Measurements from ENCODE around the gene STX1B. TPM values are rescaled to one million over a fixed set of nuclear protein-coding genes. Genes with fewer than 3 reads are reported as not detected.

Gene STX1B
- total RNA-seq, 4 donors from 2014 or later, result 0.13 to 0.36 TPM; not detected in 2

DNA sequence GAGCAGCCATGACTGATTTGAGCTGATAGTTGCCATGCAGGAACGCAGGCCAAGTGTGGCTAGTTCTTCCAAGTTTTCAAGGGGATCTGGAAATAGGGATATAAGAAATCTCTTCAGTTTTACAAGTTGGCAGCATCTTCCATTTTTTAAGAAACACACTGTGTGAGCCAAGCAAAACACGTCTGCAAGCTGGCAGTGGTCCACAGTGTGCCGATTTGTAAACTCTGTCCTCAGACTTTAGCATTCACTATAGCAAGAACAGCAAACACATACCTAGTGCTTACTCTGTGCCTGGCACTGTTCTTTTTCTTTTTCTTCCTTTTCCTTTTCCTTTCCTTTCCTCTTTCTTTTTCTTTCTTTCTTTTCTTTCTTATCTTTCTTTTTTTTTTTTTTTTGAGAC is 58.7 kb downstream of the STX1B start:
- H3K4me3 ChIP-seq, result no peak overlapping the region
- H3K4me1 ChIP-seq, result peaks cover 17 to 33% of the 10 kb centered on the region in 2 donors
- in situ Hi-C loops (cut with MboI; ENCODE audit: low sequenced_read_pairs in 4 of 4), result loop anchor here in 1 of 4 donors (25.0 kb wide), 1 partner anchor 486 kb away; the partner anchor contains the start of genes COX6A2 and ZNF843
- H3K9me3 ChIP-seq, result no peaks in the 10 kb centered on the region
- DNase-seq (peak in 1 of 2 donors; percentile 66), ATAC-seq (no peak)
- no peak for TF ChIP-seq POLR2A (IDR thresholded peaks at IDR 0.05)
- TF ChIP-seq, protein P1, sequence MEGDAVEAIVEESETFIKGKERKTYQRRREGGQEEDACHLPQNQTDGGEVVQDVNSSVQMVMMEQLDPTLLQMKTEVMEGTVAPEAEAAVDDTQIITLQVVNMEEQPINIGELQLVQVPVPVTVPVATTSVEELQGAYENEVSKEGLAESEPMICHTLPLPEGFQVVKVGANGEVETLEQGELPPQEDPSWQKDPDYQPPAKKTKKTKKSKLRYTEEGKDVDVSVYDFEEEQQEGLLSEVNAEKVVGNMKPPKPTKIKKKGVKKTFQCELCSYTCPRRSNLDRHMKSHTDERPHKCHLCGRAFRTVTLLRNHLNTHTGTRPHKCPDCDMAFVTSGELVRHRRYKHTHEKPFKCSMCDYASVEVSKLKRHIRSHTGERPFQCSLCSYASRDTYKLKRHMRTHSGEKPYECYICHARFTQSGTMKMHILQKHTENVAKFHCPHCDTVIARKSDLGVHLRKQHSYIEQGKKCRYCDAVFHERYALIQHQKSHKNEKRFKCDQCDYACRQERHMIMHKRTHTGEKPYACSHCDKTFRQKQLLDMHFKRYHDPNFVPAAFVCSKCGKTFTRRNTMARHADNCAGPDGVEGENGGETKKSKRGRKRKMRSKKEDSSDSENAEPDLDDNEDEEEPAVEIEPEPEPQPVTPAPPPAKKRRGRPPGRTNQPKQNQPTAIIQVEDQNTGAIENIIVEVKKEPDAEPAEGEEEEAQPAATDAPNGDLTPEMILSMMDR (IDR thresholded peaks at IDR 0.05 in 4 of 5, conservative IDR thresholded peaks at IDR 0.05 in 1 of 5), result no peak
- H3K27ac ChIP-seq, result peak overlapping the region; percentile 11 to 93 (median 80)
- peaks cover 0 to 4% of the 10 kb centered on the region in 2 donors for H3K36me3 ChIP-seq
- H3K27me3 ChIP-seq, result no peaks in the 10 kb centered on the region
- intact Hi-C loops (cut with DNase I; ENCODE audit: low total_unique reads), result no loop called here

DNA sequence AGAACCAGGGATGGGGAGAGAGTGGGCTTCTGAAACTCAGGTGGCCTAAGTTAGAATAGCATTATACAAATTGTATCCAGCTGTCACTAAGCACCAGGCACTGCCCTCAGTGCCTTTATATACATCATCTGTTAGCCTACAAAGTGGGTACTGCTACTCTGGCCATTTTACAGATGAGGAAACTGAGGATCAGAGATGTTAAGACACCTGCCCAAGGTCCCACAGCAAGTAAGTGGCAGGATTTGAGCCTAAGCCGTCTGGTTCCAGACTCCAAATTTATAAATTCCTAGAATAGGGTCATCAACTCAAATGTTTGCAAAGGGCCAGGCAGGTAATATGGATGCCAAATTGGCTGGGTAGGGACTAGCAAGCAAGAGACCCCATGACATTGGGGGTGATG is 59.2 kb downstream of the STX1B start:
- ATAC-seq (no peak), DNase-seq (no peak)
- in situ Hi-C loops (cut with MboI; ENCODE audit: low sequenced_read_pairs in 4 of 4), result loop anchor here in 1 of 4 donors (25.0 kb wide), 1 partner anchor 486 kb away; the partner anchor contains the start of genes COX6A2 and ZNF843
- TF ChIP-seq, protein P1 (IDR thresholded peaks at IDR 0.05 in 4 of 5, conservative IDR thresholded peaks at IDR 0.05 in 1 of 5), result no peak
- TF ChIP-seq POLR2A (IDR thresholded peaks at IDR 0.05), result no peak
- no peaks in the 10 kb centered on the region for H3K9me3 ChIP-seq
- H3K4me1 ChIP-seq, result peaks cover 14 to 33% of the 10 kb centered on the region in 2 donors
- H3K4me3 ChIP-seq, result no peak overlapping the region
- peaks cover 0 to 4% of the 10 kb centered on the region in 2 donors for H3K36me3 ChIP-seq
- intact Hi-C loops (cut with DNase I; ENCODE audit: low total_unique reads), result no loop called here
- H3K27me3 ChIP-seq, result no peaks in the 10 kb centered on the region
- peak overlapping the region; percentile 11 to 93 (median 80) for H3K27ac ChIP-seq

GRCh38 chr16:30950516-30951065 is 59.8 kb downstream of the STX1B start:
- in situ Hi-C loops (cut with MboI; ENCODE audit: low sequenced_read_pairs in 4 of 4), result loop anchor here in 1 of 4 donors (25.0 kb wide), 1 partner anchor 487 kb away; the partner anchor contains the start of genes COX6A2 and ZNF843
- Histone ChIP-seq H3K9me3 (no peaks in the 10 kb centered on the region), H3K4me3 (peak overlapping the region in 3 of 4 donors; percentile 69 to 100 (median 86)), H3K27me3 (no peaks in the 10 kb centered on the region), H3K4me1 (peaks cover 14 to 33% of the 10 kb centered on the region in 2 donors), H3K36me3 (peaks cover 0 to 4% of the 10 kb centered on the region in 2 donors), H3K27ac (peak overlapping the region; percentile 74 to 94 (median 90))
- intact Hi-C loops (cut with DNase I; ENCODE audit: low total_unique reads), result no loop called here
- TF ChIP-seq POLR2A (IDR thresholded peaks at IDR 0.05), result no peak
- TF ChIP-seq, protein P1 (IDR thresholded peaks at IDR 0.05 in 4 of 5, conservative IDR thresholded peaks at IDR 0.05 in 1 of 5), result no peak
- ATAC-seq (no peak), DNase-seq (no peak)

- Histone ChIP-seq H3K4me1 (peaks cover 14 to 33% of the 10 kb centered on the region in 2 donors), H3K27me3 (no peaks in the 10 kb centered on the region), H3K4me3 (peak overlapping the region; percentile 69 to 100 (median 93)), H3K9me3 (no peaks in the 10 kb centered on the region), H3K27ac (peak overlapping the region; percentile 74 to 94 (median 90)), H3K36me3 (peaks cover 0 to 4% of the 10 kb centered on the region in 2 donors)
- ATAC-seq (peak; percentile 34 to 36), DNase-seq (peak; percentile 78 to 87)
- peak; percentile 64 to 82 for TF ChIP-seq POLR2A (IDR thresholded peaks at IDR 0.05)
- TF ChIP-seq, protein P1 (IDR thresholded peaks at IDR 0.05 in 4 of 5, conservative IDR thresholded peaks at IDR 0.05 in 1 of 5), result no peak
- in situ Hi-C loops (cut with MboI; ENCODE audit: low sequenced_read_pairs in 4 of 4), result loop anchor here in 1 of 4 donors (25.0 kb wide), 1 partner anchor 487 kb away; the partner anchor contains the start of genes COX6A2 and ZNF843
- intact Hi-C loops (cut with DNase I; ENCODE audit: low total_unique reads), result loop anchor here (2.0 kb wide), 1 partner anchor 27 kb away; the partner anchor contains the start of gene FBXL19
Measured at GRCh38 chr16:30949650-30950515, 60.6 kb downstream of the STX1B start.
